ENCODE measurements around the gene NUP62. TPM values are rescaled to one million over a fixed set of nuclear protein-coding genes. Genes with fewer than 3 reads are reported as not detected.

NUP62 gene
- total and polyA plus RNA-seq, 7 experiments from 2014 or later, result 26.9 to 130 (median 52.4) TPM

DNA sequence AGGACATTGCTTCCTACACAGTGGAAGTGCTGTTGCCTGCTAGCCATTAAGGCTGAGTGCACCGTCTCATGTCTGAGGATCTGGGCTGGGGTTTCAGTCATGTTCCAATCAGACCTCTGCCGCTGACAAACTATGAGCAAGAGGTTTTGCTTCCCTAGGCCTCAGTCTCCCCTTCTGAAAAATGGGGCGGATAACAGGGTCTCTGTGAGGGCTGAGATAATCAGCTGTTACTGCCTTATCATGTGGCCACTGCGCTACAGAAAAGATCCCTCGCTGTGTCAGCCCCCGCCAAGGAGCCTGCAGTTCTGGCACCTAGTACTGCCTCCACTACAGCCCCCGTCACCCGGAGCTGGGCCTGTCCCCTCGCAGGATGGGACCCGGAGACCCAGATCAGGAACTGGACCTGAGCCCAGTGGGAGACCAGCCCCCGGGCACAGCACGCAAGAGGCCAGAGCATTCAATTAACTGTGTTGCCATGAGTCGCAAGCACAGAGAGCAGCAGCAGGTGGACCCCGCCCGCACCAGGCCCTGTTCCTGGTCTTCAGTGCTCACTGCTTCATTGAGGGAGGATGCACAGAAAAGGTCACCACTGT, 58.9 kb downstream of the NUP62 start:
- Histone ChIP-seq H3K27ac (ENCODE audit: low read depth, low read length) (peak overlapping the region; percentile 72), H3K4me3 (ENCODE audit: low read length) (peak overlapping the region; percentile 58), H3K9me3 (ENCODE audit: control insufficient read depth in 2 of 3, low read length in 3 of 3) (no peaks in the 10 kb centered on the region), H3K27me3 (ENCODE audit: control insufficient read depth in 2 of 2, insufficient read depth in 2 of 2, low read length in 2 of 2) (no peaks in the 10 kb centered on the region), H3K36me3 (ENCODE audit: control insufficient read depth in 2 of 3, insufficient read depth in 3 of 3, low read length in 3 of 3) (no peaks in the 10 kb centered on the region), H3K4me1 (ENCODE audit: control insufficient read depth in 2 of 2, insufficient read depth in 2 of 2, low read length in 2 of 2) (peaks cover 27 to 39% of the 10 kb centered on the region in 2 donors)
- peak overlapping the region in 3 of 10 donors; percentile 28 to 87 (median 87) for H3K4me3 Mint-ChIP-seq
- H3K27ac Mint-ChIP-seq, result peak overlapping the region in 6 of 9 donors; percentile 59 to 87 (median 79)
- ChIA-PET POLR2A (interaction anchor here (0.9 to 1.3 kb wide), 4 partner anchors 20 to 537 kb away, joined by 3 to 8 read pairs (median 4); partner anchors contain the start of genes NUP62 and PTOV1), CTCF (no interaction called here)
- peaks cover 0 to 1% (median 0%) of the 10 kb centered on the region in 11 donors for H3K9me3 Mint-ChIP-seq
- peaks cover 0 to 10% (median 0%) of the 10 kb centered on the region in 5 donors for H3K36me3 Mint-ChIP-seq
- H3K4me1 Mint-ChIP-seq, result peaks cover 26 to 52% (median 42%) of the 10 kb centered on the region in 7 donors
- no peak for DNase-seq
- ATAC-seq, result no peak
- intact Hi-C loops (cut with micrococcal nuclease), result loop anchor here (10.0 kb wide), 2 partner anchors 1146 to 1236 kb away; partner anchors contain the start of gene DBP (in 1 of the 2)
- H3K27me3 Mint-ChIP-seq, result no peaks in the 10 kb centered on the region

GRCh38 chr19:49869484-49870308, 59.6 kb downstream of the NUP62 start:
- ChIA-PET POLR2A (interaction anchor here (0.6 to 3.7 kb wide), 18 partner anchors 7 to 536 kb away, joined by 3 to 47 read pairs (median 4); partner anchors contain the start of genes AKT1S1, AP2A1, FUZ and IL4I1), CTCF (interaction anchor here (0.6 to 1.0 kb wide), 5 partner anchors 55 to 758 kb away, joined by 3 to 4 read pairs (median 3); partner anchors contain the start of gene RRAS)
- ATAC-seq (peak; percentile 87), DNase-seq (peak; percentile 83 to 94 (median 87))
- Mint-ChIP-seq H3K4me1 (peaks cover 25 to 52% (median 44%) of the 10 kb centered on the region in 7 donors), H3K9me3 (peaks cover 0 to 1% (median 0%) of the 10 kb centered on the region in 11 donors), H3K4me3 (peak overlapping the region in 2 of 10 donors; percentile 87), H3K27me3 (no peaks in the 10 kb centered on the region), H3K36me3 (peaks cover 0 to 14% (median 0%) of the 10 kb centered on the region in 5 donors), H3K27ac (peak overlapping the region in 6 of 9 donors; percentile 59 to 87 (median 79))
- intact Hi-C loops (cut with micrococcal nuclease), result loop anchor here (1.0 to 10.0 kb wide), 10 partner anchors 8 to 1547 kb away; partner anchors contain the start of genes AKT1S1 (in 1 of the 2), ATF5 (in 1 of the 2), CD37 (in 1 of the 2) and DBP (in 1 of the 2)
- Histone ChIP-seq H3K27me3 (ENCODE audit: control insufficient read depth in 2 of 2, insufficient read depth in 2 of 2, low read length in 2 of 2) (no peaks in the 10 kb centered on the region), H3K36me3 (ENCODE audit: control insufficient read depth in 2 of 3, insufficient read depth in 3 of 3, low read length in 3 of 3) (peaks cover 0 to 4% (median 0%) of the 10 kb centered on the region in 3 experiments), H3K4me3 (ENCODE audit: low read length) (peak overlapping the region; percentile 58), H3K4me1 (ENCODE audit: control insufficient read depth in 2 of 2, insufficient read depth in 2 of 2, low read length in 2 of 2) (peaks cover 31 to 38% of the 10 kb centered on the region in 2 donors), H3K27ac (ENCODE audit: low read depth, low read length) (peak overlapping the region; percentile 72), H3K9me3 (ENCODE audit: control insufficient read depth in 2 of 3, low read length in 3 of 3) (no peaks in the 10 kb centered on the region)

DNA sequence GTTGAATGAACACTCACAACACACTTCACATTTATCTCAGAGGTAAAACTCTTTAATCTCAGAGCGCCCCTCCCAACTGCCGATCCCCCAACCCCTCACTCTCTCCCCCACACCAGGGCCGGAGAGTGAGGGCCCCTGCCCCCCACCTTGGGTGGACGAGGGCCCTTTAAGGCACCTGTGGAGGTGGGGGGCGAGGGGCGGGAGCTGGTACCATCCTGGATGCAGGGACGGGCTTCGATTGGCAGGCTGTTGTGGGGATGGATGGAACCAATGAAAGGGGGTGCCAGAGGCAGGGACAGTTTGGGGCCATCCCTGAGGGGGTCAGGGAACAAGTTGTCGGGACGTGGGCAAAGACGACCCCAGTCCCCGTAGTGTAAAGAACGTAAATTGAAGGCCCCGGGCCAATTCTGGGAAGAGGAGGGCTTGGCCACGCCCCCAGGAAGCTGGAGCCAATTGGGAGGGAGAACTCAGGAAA, 60.3 kb downstream of the NUP62 start:
- H3K9me3 ChIP-seq (ENCODE audit: control insufficient read depth in 2 of 3, low read length in 3 of 3), result no peaks in the 10 kb centered on the region
- H3K27ac ChIP-seq (ENCODE audit: low read depth, low read length), result peak overlapping the region; percentile 72
- intact Hi-C loops (cut with micrococcal nuclease), result loop anchor here (1.0 to 10.0 kb wide), 8 partner anchors 8 to 1547 kb away; partner anchors contain the start of genes AKT1S1 (in 1 of the 2), ATF5 (in 1 of the 2), CD37 (in 1 of the 2) and FUZ (in 1 of the 2)
- Mint-ChIP-seq H3K4me1 (peaks cover 27 to 51% (median 45%) of the 10 kb centered on the region in 7 donors), H3K27me3 (no peaks in the 10 kb centered on the region), H3K4me3 (no peak overlapping the region), H3K27ac (no peak overlapping the region), H3K9me3 (peaks cover 0 to 1% (median 0%) of the 10 kb centered on the region in 11 donors), H3K36me3 (peaks cover 0 to 19% (median 0%) of the 10 kb centered on the region in 5 donors)
- peak overlapping the region; percentile 58 for H3K4me3 ChIP-seq (ENCODE audit: low read length)
- ChIA-PET POLR2A (interaction anchor here (0.6 to 3.7 kb wide), 17 partner anchors 7 to 535 kb away, joined by 3 to 47 read pairs (median 5); partner anchors contain the start of genes AKT1S1, AP2A1, FUZ and IL4I1), CTCF (interaction anchor here (0.6 to 1.0 kb wide), 4 partner anchors 54 to 757 kb away, joined by 3 to 4 read pairs (median 3); partner anchors contain the start of gene RRAS)
- ATAC-seq (peak; percentile 0), DNase-seq (peak in 1 of 9 donors; percentile 82)
- H3K36me3 ChIP-seq (ENCODE audit: control insufficient read depth in 2 of 3, insufficient read depth in 3 of 3, low read length in 3 of 3), result peaks cover 0 to 10% (median 0%) of the 10 kb centered on the region in 3 experiments
- peaks cover 31 to 38% of the 10 kb centered on the region in 2 donors for H3K4me1 ChIP-seq (ENCODE audit: control insufficient read depth in 2 of 2, insufficient read depth in 2 of 2, low read length in 2 of 2)
- H3K27me3 ChIP-seq (ENCODE audit: control insufficient read depth in 2 of 2, insufficient read depth in 2 of 2, low read length in 2 of 2), result no peaks in the 10 kb centered on the region

- H3K4me1 ChIP-seq (ENCODE audit: control insufficient read depth in 2 of 2, insufficient read depth in 2 of 2, low read length in 2 of 2), result peaks cover 31 to 38% of the 10 kb centered on the region in 2 donors
Observed at GRCh38 chr19:49866933-49867782, 62.1 kb downstream of the NUP62 start, which contains the start of gene PNKP. Gene PNKP (minus strand): TSS chr19:49867576. CDS start chr19:49867204, 372 bp downstream.

DNA sequence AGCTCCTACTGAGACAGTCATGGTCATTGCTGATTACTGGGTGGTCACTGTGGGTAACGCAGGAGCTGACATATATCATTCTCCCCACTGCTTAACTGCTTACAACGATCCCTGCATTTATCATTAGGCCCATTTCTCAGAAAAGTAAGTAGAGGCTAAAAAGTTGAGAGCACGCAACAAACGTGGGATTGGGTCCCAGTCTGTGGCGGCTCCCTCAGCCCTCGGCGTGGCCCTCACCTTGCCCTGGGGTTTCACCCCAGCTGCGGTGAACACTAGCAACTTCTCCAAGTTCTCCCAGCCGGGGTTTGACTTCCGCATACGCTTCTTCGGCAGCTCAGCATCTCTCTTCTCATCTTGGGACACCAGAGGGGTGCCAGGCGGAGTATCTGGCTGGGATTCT, 64.4 kb downstream of the NUP62 start:
- no peak for ATAC-seq
- no peaks in the 10 kb centered on the region for H3K27me3 ChIP-seq (ENCODE audit: control insufficient read depth in 2 of 2, insufficient read depth in 2 of 2, low read length in 2 of 2)
- peaks cover 24 to 29% of the 10 kb centered on the region in 2 donors for H3K4me1 ChIP-seq (ENCODE audit: control insufficient read depth in 2 of 2, insufficient read depth in 2 of 2, low read length in 2 of 2)
- no peak for DNase-seq
- CTCF ChIA-PET, result no interaction called here
- H3K36me3 Mint-ChIP-seq, result peaks cover 0 to 23% (median 4%) of the 10 kb centered on the region in 5 donors
- H3K4me3 ChIP-seq (ENCODE audit: low read length), result no peak overlapping the region
- peaks cover 20 to 47% (median 37%) of the 10 kb centered on the region in 7 donors for H3K4me1 Mint-ChIP-seq
- H3K27me3 Mint-ChIP-seq, result no peaks in the 10 kb centered on the region
- no peak overlapping the region for H3K27ac ChIP-seq (ENCODE audit: low read depth, low read length)
- intact Hi-C loops (cut with micrococcal nuclease), result loop anchor here (5.0 to 10.0 kb wide), 3 partner anchors 120 to 1543 kb away; partner anchors contain the start of gene CD37 (in 1 of the 2)
- POLR2A ChIA-PET, result interaction anchor here (1.8 to 3.4 kb wide), 3 partner anchors 11 to 14 kb away, joined by 8 to 18 read pairs (median 8); partner anchors contain the start of genes AKT1S1, PTOV1 and TBC1D17
- peaks cover 0 to 1% (median 0%) of the 10 kb centered on the region in 11 donors for H3K9me3 Mint-ChIP-seq
- no peak overlapping the region for H3K4me3 Mint-ChIP-seq
- peaks cover 0 to 50% (median 0%) of the 10 kb centered on the region in 3 experiments for H3K36me3 ChIP-seq (ENCODE audit: control insufficient read depth in 2 of 3, insufficient read depth in 3 of 3, low read length in 3 of 3)
- peak overlapping the region in 1 of 9 donors; percentile 19 for H3K27ac Mint-ChIP-seq
- no peaks in the 10 kb centered on the region for H3K9me3 ChIP-seq (ENCODE audit: control insufficient read depth in 2 of 3, low read length in 3 of 3)

More at GRCh38 chr19:49866933-49867782, 62.1 kb downstream of the NUP62 start, which contains the start of gene PNKP:
- Histone ChIP-seq H3K27me3 (ENCODE audit: control insufficient read depth in 2 of 2, insufficient read depth in 2 of 2, low read length in 2 of 2) (no peaks in the 10 kb centered on the region), H3K4me3 (ENCODE audit: low read length) (peak within 1 kb of the TSS; percentile 93), H3K36me3 (ENCODE audit: control insufficient read depth in 2 of 3, insufficient read depth in 3 of 3, low read length in 3 of 3) (peaks cover 0 to 28% (median 0%) of the 10 kb centered on the region in 3 experiments), H3K27ac (ENCODE audit: low read depth, low read length) (peak within 1 kb of the TSS; percentile 85), H3K9me3 (ENCODE audit: control insufficient read depth in 2 of 3, low read length in 3 of 3) (no peaks in the 10 kb centered on the region)
- peaks cover 0 to 1% (median 0%) of the 10 kb centered on the region in 11 donors for H3K9me3 Mint-ChIP-seq
- ChIA-PET CTCF (interaction anchor here (0.7 kb wide), 1 partner anchor 204 kb away, joined by 4 read pairs; no protein-coding TSS in a partner anchor), POLR2A (interaction anchor here (0.9 to 3.7 kb wide), 12 partner anchors 8 to 65 kb away, joined by 3 to 47 read pairs (median 4); partner anchors contain the start of genes AKT1S1, FUZ, PTOV1 and TBC1D17)
- H3K27me3 Mint-ChIP-seq, result no peaks in the 10 kb centered on the region
- H3K4me3 Mint-ChIP-seq, result peak within 1 kb of the TSS in 1 of 10 donors; percentile 100
- H3K4me1 Mint-ChIP-seq, result peaks cover 30 to 56% (median 48%) of the 10 kb centered on the region in 7 donors
- peaks cover 0 to 23% (median 4%) of the 10 kb centered on the region in 5 donors for H3K36me3 Mint-ChIP-seq
- intact Hi-C loops (cut with micrococcal nuclease), result loop anchor here (1.0 to 10.0 kb wide), 13 partner anchors 9 to 1545 kb away; partner anchors contain the start of genes MED25 (in 2 of the 2), VRK3 (in 2 of the 2), CD37 (in 1 of the 2) and CYTH2 (in 1 of the 2)
- ATAC-seq (peak; percentile 69), DNase-seq (peak; percentile 79 to 92 (median 84))
- H3K27ac Mint-ChIP-seq, result peak within 1 kb of the TSS in 4 of 9 donors; percentile 94 to 99 (median 97)
